H1 (cell line): ENCODE results near the gene RGS11. TPM values are rescaled to one million over a fixed set of nuclear protein-coding genes. Genes with fewer than 3 reads are reported as not detected.

ENCODE experiments used
- CTCF ChIA-PET: fragments of 300-600 bp; sonication (Branson Sonifier 250); formaldehyde crosslinking; loops from one replicate; lab custom pipeline; 2021; ENCODE audit not compliant: partially characterized antibody; lab: Charles Lee
- POLR2A ChIA-PET: fragments of 300-600 bp; sonication (Branson Sonifier 250); formaldehyde crosslinking; loops from one replicate; lab custom pipeline; 2021; ENCODE audit warnings: inconsistent platforms; ENCODE audit not compliant: partially characterized antibody; lab: Charles Lee
- DNase-seq, 2 experiments: peaks; one replicate each; pipeline versions ENCODE4 v3.0.0 to v3.0.0-alpha.2; 2010 to 2022; ENCODE audit warnings: low spot score in 2 of 2, low read depth in 1 of 2, mixed read lengths in 1 of 2
- FAIRE-seq: peaks from 2 replicates; lab custom pipeline; 2011; peaks lifted over from hg19 to GRCh38; lab: Jason Lieb, UNC
- H2AFZ ChIP-seq: 2 replicates; pipeline ENCODE4 v1.8.1; 2012; ENCODE audit warnings: low read length, inconsistent platforms
- H2AK5ac ChIP-seq: 2 replicates; pipeline ENCODE4 v1.6.1; 2013; ENCODE audit warnings: low read depth, low read length
- H2BK120ac ChIP-seq: replicated peaks from 2 replicates; pipeline ENCODE3; 2013; ENCODE audit warnings: low read depth, low read length, inconsistent platforms
- H2BK12ac ChIP-seq: 2 replicates; pipeline ENCODE4 v1.6.1; 2013; ENCODE audit warnings: low read depth, low read length
- H2BK15ac ChIP-seq: 2 replicates; pipeline ENCODE4 v1.6.1; 2013; ENCODE audit warnings: low read length
- H2BK20ac ChIP-seq: 2 replicates; pipeline ENCODE4 v1.6.1; 2013; ENCODE audit warnings: low read length
- H2BK5ac ChIP-seq: 2 replicates; pipeline ENCODE4 v1.6.1; 2013; ENCODE audit warnings: low read depth, low read length
- H3K14ac ChIP-seq: 2 replicates; pipeline ENCODE4 v1.6.1; 2013; ENCODE audit warnings: inconsistent platforms; ENCODE audit not compliant: insufficient read length
- H3K18ac ChIP-seq: 2 replicates; pipeline ENCODE4 v1.6.1; 2013; ENCODE audit warnings: low read length; ENCODE audit errors: extremely low read depth
- H3K23ac ChIP-seq: 2 replicates; pipeline ENCODE4 v1.6.1; 2013; ENCODE audit warnings: inconsistent platforms; ENCODE audit not compliant: insufficient read length
- H3K23me2 ChIP-seq: 2 replicates; pipeline ENCODE4 v1.6.1; 2013; ENCODE audit warnings: low read depth, low read length
- H3K27ac ChIP-seq: 2 replicates; pipeline ENCODE4 v1.6.1; 2011; ENCODE audit warnings: low read depth, low read length, inconsistent platforms
- H3K27me3 ChIP-seq, 4 experiments: replicated peaks in 1 of 4; 1 replicate in 1 of 4; 2 replicates in 3 of 4; pipeline versions ENCODE4 v1.6.1 to v1.8.1; 2011 to 2013; ENCODE audit warnings: low read length in 3 of 4, mild to moderate bottlenecking in 3 of 4, inconsistent platforms in 2 of 4, mixed read lengths in 2 of 4, moderate library complexity in 1 of 4; ENCODE audit not compliant: control insufficient read depth in 3 of 4, insufficient read depth in 3 of 4; ENCODE audit errors: extremely low read depth in 1 of 4
- H3K36me3 ChIP-seq, 4 experiments: 2 replicates each; pipeline versions ENCODE4 v1.6.1 to v1.8.1; 2011 to 2013; ENCODE audit warnings: mild to moderate bottlenecking in 4 of 4, low read length in 3 of 4, moderate library complexity in 2 of 4, control low read depth in 1 of 4, inconsistent platforms in 1 of 4; ENCODE audit not compliant: insufficient read depth in 4 of 4, control insufficient read depth in 2 of 4
- H3K4ac ChIP-seq: replicated peaks from 2 replicates; pipeline ENCODE3; 2013; ENCODE audit warnings: low read length, low read depth, mixed read lengths, inconsistent platforms; ENCODE audit not compliant: insufficient read length
- H3K4me1 ChIP-seq, 4 experiments: replicated peaks in 1 of 4; 1 replicate in 1 of 4; 2 replicates in 3 of 4; pipeline versions ENCODE4 v1.6.1 to v1.8.1; 2011 to 2013; ENCODE audit warnings: low read length in 3 of 4, inconsistent platforms in 2 of 4, mixed read lengths in 1 of 4; ENCODE audit not compliant: insufficient read depth in 4 of 4, control insufficient read depth in 3 of 4
- H3K4me2 ChIP-seq, 2 experiments: 2 replicates each; pipeline versions ENCODE4 v1.6.1 to v1.8.1; 2011 to 2013; ENCODE audit warnings: low read depth in 2 of 2, low read length in 2 of 2, control low read depth in 1 of 2, inconsistent platforms in 1 of 2, mild to moderate bottlenecking in 1 of 2; ENCODE audit not compliant: insufficient read depth in 1 of 2
- H3K4me3 ChIP-seq, 4 experiments: fragments of 200-600, 300-600 bp in 1 of 4; sonication (generic), shearing (Covaris generic), sonication (Bioruptor Twin) in 1 of 4; 2 replicates each; pipeline versions ENCODE4 v1.5.1 to v1.8.1; 2011 to 2016; ENCODE audit warnings: low read length in 4 of 4, low read depth in 3 of 4, control low read depth in 2 of 4, inconsistent platforms in 2 of 4, mild to moderate bottlenecking in 2 of 4, mixed read lengths in 1 of 4, moderate library complexity in 1 of 4; ENCODE audit not compliant: insufficient read depth in 2 of 4; ENCODE audit errors: extremely low read depth in 1 of 4
- H3K56ac ChIP-seq: replicated peaks from 2 replicates; pipeline ENCODE3; 2013; ENCODE audit warnings: low read depth, mild to moderate bottlenecking, mixed read lengths, low read length, inconsistent platforms; ENCODE audit not compliant: insufficient read length
- H3K79me1 ChIP-seq: 2 replicates; pipeline ENCODE4 v1.6.1; 2013; ENCODE audit warnings: low read depth, low read length, control low read depth
- H3K79me2 ChIP-seq, 2 experiments: 2 replicates each; pipeline versions ENCODE4 v1.6.1 to v1.8.1; 2012 to 2013; ENCODE audit warnings: low read length in 2 of 2, mild to moderate bottlenecking in 2 of 2, inconsistent platforms in 1 of 2; ENCODE audit not compliant: insufficient read depth in 2 of 2, control insufficient read depth in 1 of 2
- H3K9ac ChIP-seq, 4 experiments: replicated peaks in 1 of 4; 1 replicate in 1 of 4; 2 replicates in 3 of 4; pipeline versions ENCODE4 v1.6.1 to v1.8.1; 2011 to 2013; ENCODE audit warnings: low read depth in 3 of 4, low read length in 3 of 4, control low read depth in 2 of 4, mild to moderate bottlenecking in 2 of 4, moderate library complexity in 2 of 4, inconsistent platforms in 1 of 4; ENCODE audit errors: extremely low read depth in 1 of 4
- H3K9me3 ChIP-seq, 2 experiments: 2 replicates each; pipeline versions ENCODE4 v1.6.1 to v1.8.1; 2012 to 2013; ENCODE audit warnings: mild to moderate bottlenecking in 2 of 2, moderate library complexity in 2 of 2, control low read depth in 1 of 2, inconsistent platforms in 1 of 2, low read depth in 1 of 2, low read length in 1 of 2, mixed read lengths in 1 of 2; ENCODE audit not compliant: insufficient read depth in 2 of 2
- H4K20me1 ChIP-seq, 2 experiments: replicated peaks in 1 of 2; 2 replicates each; pipeline versions ENCODE3 to v1.8.1; 2011 to 2013; ENCODE audit warnings: inconsistent platforms in 2 of 2, low read length in 2 of 2, mild to moderate bottlenecking in 1 of 2; ENCODE audit not compliant: insufficient read depth in 2 of 2, control insufficient read depth in 1 of 2
- H4K5ac ChIP-seq: 2 replicates; pipeline ENCODE4 v1.6.1; 2013; ENCODE audit warnings: low read length, low read depth, mixed read lengths, inconsistent platforms; ENCODE audit not compliant: insufficient read length
- H4K8ac ChIP-seq: 2 replicates; pipeline ENCODE4 v1.8.0; 2013; ENCODE audit warnings: mild to moderate bottlenecking, moderate library complexity, low read length, inconsistent platforms; ENCODE audit not compliant: insufficient read depth; ENCODE audit errors: extremely low read depth
- H4K91ac ChIP-seq: replicated peaks from 2 replicates; pipeline ENCODE3; 2013; ENCODE audit warnings: low read length, mixed read lengths, inconsistent platforms; ENCODE audit not compliant: insufficient read length
- BCL11A ChIP-seq, 2 experiments: IDR thresholded peaks; one replicate each; pipeline ENCODE4 v1.6.1; 2011; ENCODE audit warnings: low read depth in 2 of 2, low read length in 2 of 2, mild to moderate bottlenecking in 2 of 2
- CBX5 ChIP-seq: fragments of 300-800, 300-1000 bp; sonication (generic); IDR thresholded peaks from 2 replicates; pipeline ENCODE4 v1.7.1; 2016; ENCODE audit warnings: antibody characterized with exemption, low read length, low read depth
- CTBP2 ChIP-seq: IDR thresholded peaks from 2 replicates; pipeline ENCODE4 v1.7.0; 2011; ENCODE audit warnings: borderline replicate concordance, mild to moderate bottlenecking, moderate library complexity, mixed read lengths, low read length; ENCODE audit not compliant: insufficient read depth, insufficient read length
- JUN ChIP-seq: IDR thresholded peaks from 2 replicates; pipeline ENCODE4 v1.6.1; 2011; ENCODE audit warnings: low read depth, mild to moderate bottlenecking, improper control_type of control experiment, low read length
- NANOG ChIP-seq: IDR thresholded peaks from 2 replicates; pipeline ENCODE4 v1.6.1; 2011; ENCODE audit warnings: low read length, low read depth, mild to moderate bottlenecking, inconsistent platforms; ENCODE audit not compliant: insufficient read depth, poor library complexity, severe bottlenecking
- POLR2AphosphoS5 ChIP-seq: IDR thresholded peaks from 2 replicates; pipeline ENCODE4 v1.6.1; 2011; ENCODE audit warnings: low read depth, low read length
- RXRA ChIP-seq: IDR thresholded peaks from 2 replicates; pipeline ENCODE4 v1.6.1; 2011; ENCODE audit warnings: low read depth, mild to moderate bottlenecking, low read length, moderate library complexity; ENCODE audit not compliant: insufficient read depth
- SIX5 ChIP-seq: IDR thresholded peaks from 2 replicates; pipeline ENCODE4 v1.6.1; 2011; ENCODE audit warnings: mild to moderate bottlenecking, low read depth, low read length
- SP2 ChIP-seq: IDR thresholded peaks from 2 replicates; pipeline ENCODE4 v1.6.1; 2012; ENCODE audit warnings: mild to moderate bottlenecking, low read length, inconsistent platforms
- SUZ12 ChIP-seq: fragments of 200-600 bp; sonication (generic); IDR thresholded peaks from 2 replicates; pipeline ENCODE4 v1.6.1; 2012; ENCODE audit warnings: mild to moderate bottlenecking, inconsistent platforms, low read length, moderate library complexity, mixed read lengths
- TAF1 ChIP-seq: IDR thresholded peaks from 2 replicates; pipeline ENCODE4 v1.6.1; 2011; ENCODE audit warnings: mild to moderate bottlenecking, low read depth, low read length
- TBP ChIP-seq: IDR thresholded peaks from 2 replicates; pipeline ENCODE4 v1.6.1; 2011; ENCODE audit warnings: low read depth, low read length, improper control_type of control experiment
- TCF12 ChIP-seq: IDR thresholded peaks from 2 replicates; pipeline ENCODE4 v1.6.1; 2011; ENCODE audit warnings: low read depth, mild to moderate bottlenecking, low read length
- WGBS, 2 experiments: shearing (Covaris generic) in 1 of 2; methylation state at CpG; one replicate each; pipeline versions ENCODE4 v1.1.6 to v1.1.7; 2013 to 2015; ENCODE audit warnings: low lambda C conversion rate in 2 of 2, mixed read lengths in 2 of 2, inconsistent platforms in 1 of 2, low coverage in 1 of 2, missing lambda C conversion rate in 1 of 2; ENCODE audit not compliant: insufficient replicate concordance in 2 of 2, insufficient coverage in 1 of 2, insufficient read length in 1 of 2; ENCODE audit errors: extremely low coverage in 1 of 2, missing lambda C conversion rate in 1 of 2; 5-methylcytosine and 5-hydroxymethylcytosine counted together
- polyA plus RNA-seq, 7 experiments: library from polyadenylated mRNA; depleted of rRNA in 3 of 7; stranded (reverse) in 5 of 7; unstranded in 2 of 7; fragments of >200 nt in 5 of 7; fragments of 200-250 nt in 2 of 7; gene quantifications; 1 replicate in 5 of 7; 2 replicates in 1 of 7; 4 replicates in 1 of 7; pipeline versions ENCODE4 v1.2.1 to v1.2.3, GENCODE V29; 2011 to 2013; ENCODE audit warnings: missing spikeins in 2 of 7, mixed read lengths in 2 of 7
- total RNA-seq: library from RNA; stranded (reverse); fragmentation: NEBNext Ultra II Directional; extraction: Animal tissue kit (Norgen Biotek cat#: 25700); gene quantifications from 2 replicates; pipeline ENCODE4 v1.2.1, GENCODE V29; 2021
- TF ChIP-seq, protein P1 (sequence below): IDR thresholded peaks from 2 replicates; pipeline ENCODE4 v1.6.1; 2011; ENCODE audit warnings: low read length, improper control_type of control experiment

RGS11 gene
- total and polyA plus RNA-seq, 2 of the 8 experiments (the other 6 are each of a cell fraction or from before 2014, with no cell fraction given), result 0.84 to 1.2 TPM

DNA sequence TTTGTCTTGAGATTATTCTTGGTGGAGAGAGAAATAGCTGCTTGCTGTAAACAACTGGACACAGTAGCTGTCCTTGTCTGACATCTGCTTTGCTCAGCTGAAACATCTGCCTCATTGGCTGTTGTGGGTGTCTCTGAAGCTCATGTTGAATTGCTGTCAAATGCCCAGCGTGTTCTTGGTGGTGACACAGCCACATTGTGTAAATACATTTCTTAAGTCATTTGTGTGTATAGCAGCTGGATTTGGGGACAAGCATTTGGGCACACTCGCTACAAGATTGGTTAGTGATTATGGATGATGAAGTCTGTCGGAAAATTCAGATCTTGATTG lies 35.8 kb downstream of the RGS11 start:
- no peak for DNase-seq
- WGBS, 2 experiments, result 93% methylated on average over 3 of the region's 3 CpGs; no CpG with 5 or more reads in 1 of the 2 experiments
- Histone ChIP-seq H2BK5ac (no peak overlapping the region), H2AK5ac (no peak overlapping the region), H3K4ac (no peak overlapping the region), H3K56ac (no peak overlapping the region), H4K8ac (no peak overlapping the region), H2BK12ac (no peak overlapping the region), H3K23ac (no peak overlapping the region), H3K18ac (no peak overlapping the region), H3K9ac (no peak overlapping the region; a peak in 1 of 7 replicates), H3K23me2 (peaks cover 6% of the 10 kb centered on the region), H3K79me2 (peaks cover 0 to 37% of the 10 kb centered on the region in 2 experiments; a peak in 3 of 4 replicates), H3K14ac (no peak overlapping the region), H2BK20ac (no peak overlapping the region), H2BK120ac (no peak overlapping the region), H3K4me2 (no peak overlapping the region), H4K91ac (no peak overlapping the region), H3K27me3 (no peaks in the 10 kb centered on the region), H3K4me3 (no peak overlapping the region), H2AFZ (no peak overlapping the region), H4K5ac (no peak overlapping the region), H3K36me3 (no peaks in the 10 kb centered on the region), H3K9me3 (no peaks in the 10 kb centered on the region), H3K27ac (no peak overlapping the region), H3K79me1 (no peaks in the 10 kb centered on the region; the same call in 1 of the 2 replicates), H2BK15ac (no peak overlapping the region), H4K20me1 (peaks cover 0 to 7% of the 10 kb centered on the region in 2 experiments), H3K4me1 (no peaks in the 10 kb centered on the region)
- POLR2A ChIA-PET, result interaction anchor here (0.8 to 1.7 kb wide), 4 partner anchors 9 to 91 kb away, joined by 3 to 8 read pairs (median 4); partner anchors contain the start of gene LUC7L
- CTCF ChIA-PET, result interaction anchor here (0.6 to 2.3 kb wide), 6 partner anchors 12 to 1998 kb away, joined by 3 to 6 read pairs (median 3); no protein-coding TSS in a partner anchor
- no peak for FAIRE-seq
- TF ChIP-seq SP2 (no peak), RXRA (no peak), BCL11A (IDR thresholded peaks at IDR 0.05; ENCODE audit: low read depth in 2 of 2, low read length in 2 of 2) (no peak), TCF12 (no peak), CTBP2 (no peak), SUZ12 (no peak), JUN (no peak), TAF1 (no peak), CBX5 (no peak), TBP (no peak), NANOG (no peak), SIX5 (no peak), POLR2AphosphoS5 (no peak)
- TF ChIP-seq, protein P1, sequence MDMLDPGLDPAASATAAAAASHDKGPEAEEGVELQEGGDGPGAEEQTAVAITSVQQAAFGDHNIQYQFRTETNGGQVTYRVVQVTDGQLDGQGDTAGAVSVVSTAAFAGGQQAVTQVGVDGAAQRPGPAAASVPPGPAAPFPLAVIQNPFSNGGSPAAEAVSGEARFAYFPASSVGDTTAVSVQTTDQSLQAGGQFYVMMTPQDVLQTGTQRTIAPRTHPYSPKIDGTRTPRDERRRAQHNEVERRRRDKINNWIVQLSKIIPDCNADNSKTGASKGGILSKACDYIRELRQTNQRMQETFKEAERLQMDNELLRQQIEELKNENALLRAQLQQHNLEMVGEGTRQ, result no peak
